HT-29 (cell line): ENCODE measurements around the gene AGFG2. TPM values are rescaled to one million over a fixed set of nuclear protein-coding genes. Genes with fewer than 3 reads are reported as not detected.
"Not testable (repeated sequence)": the region's sequence is repeated elsewhere in the genome, so short reads cannot be mapped to it uniquely, and the experiment has no call there.

Experiments used
- DNase-seq: peaks from one replicate; pipeline ENCODE4 v3.0.0-alpha.2; 2015; ENCODE audit warnings: low spot score
- total RNA-seq: library from RNA; depleted of rRNA; stranded (reverse); fragments of >200 nt; shearing (Covaris generic); gene quantifications from 2 replicates; pipeline ENCODE4 v1.2.3, GENCODE V29; 2014

The AGFG2 gene
- total RNA-seq, 1 experiment from 2014 or later, result 29.8 TPM

DNA sequence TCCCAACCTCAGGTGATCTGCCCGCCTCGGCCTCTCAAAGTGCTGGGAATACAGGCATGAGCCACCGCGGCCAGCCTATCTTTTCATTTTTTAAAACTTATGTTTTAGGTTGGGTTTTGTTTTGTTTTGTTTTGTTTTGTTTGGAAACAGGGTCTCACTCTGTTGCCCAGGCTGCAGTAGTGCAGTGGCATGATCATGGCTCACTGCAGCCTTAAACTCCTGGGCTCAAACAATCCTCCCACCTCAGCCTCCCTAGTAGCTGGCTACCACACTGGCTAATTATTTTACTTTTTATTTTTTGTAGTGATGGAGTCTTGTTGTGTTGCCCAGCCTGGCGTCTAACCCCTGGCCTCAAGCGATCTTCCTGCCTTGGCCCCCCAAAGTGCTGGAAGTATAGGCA is 19.4 kb upstream of the AGFG2 start:
- DNase-seq, result no peak

DNA sequence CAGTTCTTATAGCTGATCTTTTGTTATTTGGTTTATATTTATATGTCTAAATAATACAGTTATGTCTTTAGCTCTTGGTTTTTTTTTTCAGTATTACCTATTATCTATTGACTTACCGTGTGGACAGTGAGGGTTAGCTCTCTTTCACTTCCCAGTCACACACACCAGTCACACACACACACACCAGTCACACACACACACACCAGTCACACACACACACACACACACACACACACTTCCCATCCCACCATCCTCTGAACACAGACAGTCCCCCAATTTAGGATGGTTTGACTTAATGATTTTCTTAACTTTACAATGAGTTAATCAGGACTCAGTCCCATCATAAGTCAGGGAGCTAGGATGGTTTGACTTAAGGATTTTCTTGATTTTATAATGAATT is 18.9 kb upstream of the AGFG2 start:
- no peak for DNase-seq

DNA sequence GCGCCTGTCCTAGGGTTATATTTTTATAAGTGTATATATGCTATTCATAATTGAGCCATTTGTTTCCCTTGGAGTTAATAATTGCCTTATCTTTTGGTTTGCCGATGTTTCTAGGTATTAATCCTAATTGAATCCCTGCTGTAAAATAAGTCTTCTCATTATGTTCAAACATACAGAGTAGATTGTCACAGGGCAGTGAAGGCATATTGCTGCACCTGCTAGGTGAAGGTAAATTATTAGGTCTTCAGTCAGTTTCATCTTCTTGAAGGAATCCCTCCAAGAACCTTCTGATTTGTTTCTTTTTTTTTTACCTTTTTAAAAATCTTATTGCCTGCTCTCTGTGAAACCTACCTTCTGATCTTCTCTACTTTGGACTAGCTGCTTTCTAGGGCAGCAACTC is 17.9 kb upstream of the AGFG2 start:
- DNase-seq, result no peak

DNA sequence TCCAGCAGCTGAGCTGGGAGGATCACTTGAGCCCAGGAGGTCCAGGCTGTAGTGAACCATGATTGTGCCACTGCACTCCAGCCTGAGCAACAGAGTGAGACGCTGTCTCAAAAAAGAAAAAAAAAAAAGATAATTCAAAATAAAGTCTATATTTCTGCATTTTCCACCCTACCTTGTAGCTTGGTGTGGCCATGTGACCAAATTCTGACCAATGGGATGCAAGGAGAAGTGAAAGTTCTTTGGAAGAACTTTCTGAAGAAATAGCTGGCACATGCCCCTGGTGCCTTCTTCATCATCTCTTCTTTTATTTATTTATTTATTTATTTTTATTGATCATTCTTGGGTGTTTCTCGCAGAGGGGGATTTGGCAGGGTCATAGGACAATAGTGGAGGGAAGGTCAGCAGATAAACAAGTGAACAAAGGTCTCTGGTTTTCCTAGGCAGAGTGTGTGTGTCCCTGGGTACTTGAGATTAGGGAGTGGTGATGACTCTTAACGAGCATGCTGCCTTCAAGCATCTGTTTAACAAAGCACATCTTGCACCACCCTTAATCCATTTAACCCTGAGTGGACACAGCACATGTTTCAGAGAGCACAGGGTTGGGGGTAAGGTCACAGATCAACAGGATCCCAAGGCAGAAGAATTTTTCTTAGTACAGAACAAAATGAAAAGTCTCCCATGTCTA is 17.0 kb upstream of the AGFG2 start:
- not testable (repeated sequence) for DNase-seq

DNA sequence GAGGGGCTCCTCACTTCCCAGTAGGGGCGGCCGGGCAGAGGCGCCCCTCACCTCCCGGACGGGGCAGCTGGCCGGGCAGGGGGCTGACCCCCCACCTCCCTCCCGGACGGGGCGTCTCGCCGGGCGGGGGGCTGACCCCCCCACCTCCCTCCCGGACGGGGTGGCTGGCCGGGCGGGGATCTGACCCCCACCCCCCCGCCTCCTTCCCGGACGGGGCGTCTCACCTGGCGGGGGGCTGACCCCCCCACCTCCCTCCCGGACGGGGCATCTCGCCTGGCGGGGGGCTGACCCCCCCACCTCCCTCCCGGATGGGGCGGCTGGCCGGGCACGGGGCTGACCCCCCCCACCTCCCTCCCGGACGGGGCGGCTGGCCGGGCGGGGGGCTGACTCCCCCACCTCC is 15.8 kb upstream of the AGFG2 start:
- not testable (repeated sequence) for DNase-seq

DNA sequence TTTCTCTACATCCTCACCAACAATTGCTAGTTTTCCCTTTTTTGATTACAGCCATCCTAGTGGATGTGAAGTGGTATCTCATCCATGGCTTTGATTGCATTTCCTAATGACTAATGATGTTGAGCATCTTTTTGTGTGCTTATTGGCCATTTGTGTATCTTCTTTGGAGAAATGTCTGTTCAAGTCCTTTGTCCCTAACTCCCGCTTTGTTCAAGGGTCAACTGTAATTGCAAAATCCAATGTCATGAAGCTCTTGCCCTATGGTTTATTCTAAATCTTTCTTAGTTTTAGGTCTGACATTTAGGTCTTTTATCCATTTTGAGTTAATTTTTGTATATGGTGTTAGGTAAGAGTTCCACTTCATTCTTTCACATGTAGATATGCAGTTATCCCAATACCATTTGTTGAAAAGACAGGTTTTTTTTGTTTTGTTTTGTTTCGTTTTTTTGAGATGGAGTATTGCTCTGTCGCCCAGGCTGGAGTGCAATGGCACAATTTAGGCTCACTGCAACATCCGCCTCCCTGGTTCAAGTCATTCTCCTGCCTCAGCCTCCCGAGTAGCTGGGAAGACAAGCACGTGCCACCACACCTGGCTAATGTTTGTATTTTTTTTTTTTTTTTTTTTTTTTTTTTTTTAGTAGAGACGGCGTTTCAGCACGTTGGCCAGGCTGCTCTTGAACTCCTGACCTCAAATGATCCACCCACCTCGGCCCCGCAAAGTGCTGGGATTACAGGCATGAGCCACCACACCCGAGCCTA is 10.7 kb upstream of the AGFG2 start:
- not testable (repeated sequence) for DNase-seq

DNA sequence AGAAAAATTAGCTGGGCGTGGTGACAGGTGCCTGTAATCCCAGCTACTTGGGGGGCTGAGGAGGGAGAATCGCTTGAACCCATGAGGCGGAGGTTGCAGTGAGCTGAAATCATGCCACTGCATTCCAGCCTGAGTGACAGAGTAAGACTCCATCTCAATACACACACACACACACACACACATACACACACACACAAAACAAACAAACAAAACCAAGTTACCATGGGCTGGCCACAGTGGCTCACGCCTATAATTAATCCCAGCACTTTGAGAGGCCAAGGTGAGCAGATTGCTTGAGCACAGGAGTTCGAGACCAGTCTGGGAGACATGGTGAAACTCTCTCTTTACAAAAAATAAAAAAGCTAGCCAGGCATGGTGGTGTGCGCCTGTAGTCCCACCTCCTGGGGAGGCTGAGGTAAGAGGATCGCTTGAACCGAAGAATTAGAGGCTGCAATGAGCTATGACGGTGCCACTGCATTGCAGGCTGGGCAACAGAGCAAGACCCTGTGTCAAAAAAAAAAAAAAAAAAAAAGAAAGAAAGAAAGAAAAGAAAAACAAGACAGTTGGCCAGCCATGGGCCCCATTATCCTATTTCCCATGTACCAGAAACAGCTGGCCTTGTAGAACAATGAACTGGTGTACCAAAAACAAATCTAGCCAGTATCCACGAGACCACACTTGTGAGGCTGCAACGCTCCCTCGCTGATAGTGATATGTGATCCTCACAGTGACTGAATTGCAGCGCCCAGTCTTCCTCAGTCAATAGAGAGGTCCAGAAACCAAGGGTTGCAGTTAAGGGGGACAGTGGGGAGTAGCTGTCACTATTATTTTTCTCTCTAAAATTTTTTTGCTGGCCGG is 6.6 kb upstream of the AGFG2 start:
- DNase-seq, result no peak

DNA sequence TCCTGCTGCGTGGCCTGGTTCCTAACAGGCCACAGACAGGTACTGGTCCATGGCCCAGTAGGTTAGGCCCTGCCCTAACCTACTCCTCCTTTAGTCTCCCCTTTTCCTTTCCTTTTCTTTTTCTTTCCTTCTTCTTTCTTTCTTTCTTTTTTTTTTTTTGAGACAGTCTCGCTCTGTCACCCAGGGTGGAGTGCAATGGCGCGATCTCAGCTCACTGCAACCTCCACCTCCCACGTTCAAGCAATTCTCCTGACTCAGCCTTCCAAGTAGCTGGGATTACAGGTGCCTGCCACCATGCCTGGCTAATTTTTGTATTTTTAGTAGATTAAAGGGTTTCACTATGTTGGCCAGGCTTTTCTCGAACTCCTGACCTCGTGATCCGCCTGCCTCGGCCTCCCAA is 3.0 kb upstream of the AGFG2 start:
- not testable (repeated sequence) for DNase-seq

DNA sequence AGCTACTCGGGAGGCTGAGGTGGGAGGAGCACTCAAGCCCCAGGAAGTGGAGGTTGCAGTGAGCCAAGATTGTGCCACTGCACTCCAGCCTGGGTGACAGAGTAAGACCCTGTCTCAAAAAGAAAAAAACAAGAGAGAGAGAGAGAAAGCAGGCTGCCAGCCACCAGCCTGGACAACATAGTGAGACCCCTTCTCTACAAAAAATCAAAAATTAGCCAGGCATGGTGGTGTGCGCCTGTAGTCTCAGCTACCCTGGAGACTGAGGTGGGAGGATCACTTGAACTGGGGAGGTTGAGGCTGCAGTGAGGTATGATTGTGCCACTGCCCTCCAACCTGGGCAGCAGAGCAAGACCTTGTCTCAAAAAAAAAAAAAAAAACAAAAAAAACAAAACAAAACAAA is 2.3 kb upstream of the AGFG2 start:
- DNase-seq, result not testable (repeated sequence)

DNA sequence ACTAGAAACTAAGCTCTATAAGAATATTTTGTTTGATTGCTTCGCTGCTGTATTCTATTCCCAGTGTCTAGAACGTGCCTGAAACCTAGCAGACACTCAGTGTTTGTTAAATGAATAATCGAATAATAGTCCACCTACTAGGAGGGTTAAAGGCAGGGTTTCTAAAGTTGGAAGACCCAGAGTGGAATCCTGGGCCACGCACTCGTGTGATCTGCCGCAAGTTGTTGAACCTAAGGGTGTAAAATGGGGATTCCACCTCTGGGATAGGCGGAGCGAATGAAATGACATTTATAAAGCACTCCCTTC is 702 bp upstream of the AGFG2 start:
- no peak for DNase-seq

DNA sequence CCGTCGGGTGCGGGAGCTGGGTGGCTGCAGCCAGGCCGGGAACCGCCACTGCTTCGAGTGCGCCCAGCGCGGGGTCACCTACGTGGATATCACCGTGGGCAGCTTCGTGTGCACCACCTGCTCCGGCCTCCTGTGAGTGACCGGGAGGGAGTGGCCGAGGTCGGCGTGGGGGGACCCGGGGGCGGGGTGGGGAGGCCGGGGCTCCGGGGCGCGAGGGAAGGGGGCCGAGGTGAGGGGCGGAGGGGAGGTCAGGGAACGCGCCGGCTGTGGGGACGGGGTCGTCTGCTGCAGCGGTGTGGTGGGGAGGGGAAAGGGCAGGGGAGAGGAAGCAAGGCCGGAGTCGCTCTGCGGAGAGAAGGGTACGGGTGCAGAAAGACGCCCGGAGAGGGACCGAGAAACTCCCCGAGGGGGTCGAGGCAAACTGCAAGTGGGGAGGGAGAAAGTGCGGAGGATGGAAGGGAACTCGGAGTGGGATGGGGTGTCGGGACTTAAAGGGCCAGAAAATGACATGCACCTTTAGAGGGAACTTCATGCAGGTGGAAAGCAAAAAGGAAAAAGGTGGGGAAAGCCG is 518 bp downstream of the AGFG2 start:
- no peak for DNase-seq

DNA sequence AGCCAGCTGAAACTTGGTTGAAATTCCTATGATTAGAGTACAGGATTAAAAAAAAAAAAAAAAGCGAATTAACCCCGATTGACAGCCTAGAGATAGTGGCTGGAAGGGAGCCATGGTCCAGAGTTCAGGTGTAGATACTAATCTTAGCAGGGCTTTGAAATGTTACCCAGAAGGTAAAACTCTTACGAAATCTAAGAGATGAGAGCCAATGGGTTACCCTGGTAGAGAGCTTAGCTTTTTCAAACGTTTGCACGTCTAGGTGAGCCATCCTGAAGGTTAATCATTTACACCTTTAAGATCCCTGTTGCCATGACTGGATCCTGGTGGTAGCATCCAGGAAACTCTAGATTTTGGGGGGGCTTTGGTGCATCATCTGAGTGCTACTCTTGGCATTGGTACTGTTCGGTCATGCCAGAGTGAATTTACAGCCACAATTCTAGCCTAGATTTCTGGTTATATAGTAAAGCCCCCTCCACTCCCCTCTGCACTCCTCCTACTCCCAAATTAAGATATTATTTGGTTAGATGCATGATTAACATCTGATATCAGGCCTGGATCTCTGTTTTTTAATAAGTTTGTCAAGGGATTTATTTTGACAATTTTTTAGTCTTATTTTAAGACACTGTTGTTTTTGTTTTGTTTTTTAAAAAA is 1.2 kb downstream of the AGFG2 start:
- peak; percentile 72 for DNase-seq

DNA sequence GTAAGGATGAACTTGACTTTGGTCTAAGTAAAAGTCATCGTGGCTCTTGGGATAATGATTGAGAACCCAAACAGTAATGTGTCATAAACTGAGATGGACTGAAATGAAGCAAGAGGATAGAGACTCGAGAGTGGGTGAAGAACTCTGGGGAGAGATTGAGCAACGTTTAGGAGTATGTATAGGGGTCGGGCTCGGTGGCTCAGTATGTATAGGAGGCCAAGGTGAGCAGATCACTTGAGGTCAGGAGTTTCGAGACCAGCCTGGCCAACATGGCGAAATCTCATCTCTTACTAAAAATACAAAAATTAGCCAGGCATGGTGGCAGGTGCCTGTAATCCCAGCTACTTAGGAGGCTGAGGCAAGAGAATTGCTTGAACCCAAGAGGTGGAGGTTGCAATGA is 2.3 kb downstream of the AGFG2 start:
- DNase-seq, result not testable (repeated sequence)

DNA sequence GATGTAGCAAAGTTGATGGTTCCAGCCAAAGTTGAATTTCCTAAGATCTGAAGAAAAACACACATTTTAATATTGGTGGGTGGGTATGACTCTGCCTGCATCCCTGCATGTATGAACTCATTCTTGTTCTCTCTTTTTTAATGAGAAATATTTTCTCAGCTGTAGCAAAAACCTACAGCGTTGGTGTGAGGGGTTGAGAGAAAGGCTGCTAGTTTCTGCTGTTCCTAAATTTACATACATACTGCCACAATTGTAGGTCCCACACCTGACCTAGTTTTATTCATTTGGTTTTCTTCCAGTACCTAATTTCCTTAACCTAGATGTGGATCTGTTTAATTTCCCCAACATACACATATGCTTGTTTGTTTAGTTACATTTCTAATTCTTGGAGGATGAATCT is 4.6 kb downstream of the AGFG2 start:
- DNase-seq, result no peak

DNA sequence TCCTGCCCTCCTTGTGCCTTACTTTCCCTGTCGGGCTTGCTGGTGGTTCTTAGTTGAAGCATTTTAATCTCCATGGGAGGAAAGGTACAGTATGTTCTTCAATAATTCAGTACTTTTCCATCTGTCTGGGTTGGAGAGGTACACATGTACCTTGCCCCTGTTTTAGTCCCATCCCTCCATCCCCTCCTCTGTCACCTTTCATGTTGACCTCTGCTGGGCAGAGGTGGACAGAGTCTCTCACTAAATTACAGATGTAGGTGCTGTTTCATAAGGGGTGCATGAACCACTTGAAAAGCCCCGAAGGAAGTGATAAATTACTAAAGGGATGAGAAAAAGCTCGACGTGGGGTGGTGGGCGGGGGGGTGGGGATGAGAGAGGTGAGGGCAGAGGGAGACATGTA is 5.4 kb downstream of the AGFG2 start:
- no peak for DNase-seq

DNA sequence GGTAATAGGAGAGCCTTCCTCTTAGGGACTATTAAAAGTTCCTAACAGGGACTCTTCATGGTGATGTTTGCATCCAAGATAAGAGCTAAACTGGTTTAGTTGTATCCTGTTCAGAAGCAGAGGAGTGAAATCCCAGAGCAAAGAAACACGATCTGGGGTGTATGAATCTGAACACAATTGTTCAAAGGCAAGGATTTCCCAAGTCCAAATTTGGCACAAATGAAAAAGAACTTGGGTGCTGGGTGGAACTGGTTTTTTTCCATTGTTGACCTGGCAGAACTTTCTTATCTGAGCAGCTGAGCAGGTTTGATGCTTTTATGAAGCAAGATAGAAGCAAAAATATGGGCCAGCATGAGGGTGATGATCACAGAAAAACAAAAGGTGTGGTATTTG is 6.0 kb downstream of the AGFG2 start:
- DNase-seq, result no peak

DNA sequence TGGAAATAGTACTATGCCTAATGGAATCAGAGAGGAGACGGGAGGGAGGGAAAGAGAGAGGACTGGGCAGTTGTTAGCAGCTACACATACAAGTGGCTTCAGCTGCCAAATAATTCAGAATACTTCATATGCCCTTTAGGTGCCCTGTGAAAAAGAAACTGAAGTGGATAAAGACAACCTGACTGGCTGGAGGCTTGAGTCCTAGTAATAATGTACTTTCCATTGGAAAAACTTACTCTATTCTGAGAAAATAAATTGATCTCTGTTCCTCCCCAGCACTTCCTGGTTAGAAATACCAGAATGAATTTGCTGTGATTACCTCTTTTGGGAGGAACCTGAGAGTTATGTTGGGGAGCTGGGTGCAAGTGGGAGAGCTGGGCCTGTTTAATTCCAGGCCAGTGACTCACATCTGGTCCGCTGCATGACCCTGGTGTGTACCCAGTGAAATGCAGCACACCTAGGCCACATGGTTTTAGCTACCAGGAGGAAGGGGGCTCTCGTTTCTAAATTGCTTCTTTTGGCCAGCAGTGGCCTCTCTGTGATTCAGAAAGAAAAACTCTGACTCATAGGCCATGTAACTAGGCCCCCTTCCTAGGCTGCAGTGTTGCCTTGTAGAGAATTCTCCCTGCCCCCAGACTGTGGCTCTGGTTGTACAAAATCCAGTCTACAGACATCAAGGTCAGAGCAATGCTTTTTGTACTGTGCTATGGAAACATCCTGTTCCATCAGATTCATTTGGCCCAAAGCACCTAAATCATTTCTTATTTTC is 6.5 kb downstream of the AGFG2 start:
- DNase-seq, result peak; percentile 83

DNA sequence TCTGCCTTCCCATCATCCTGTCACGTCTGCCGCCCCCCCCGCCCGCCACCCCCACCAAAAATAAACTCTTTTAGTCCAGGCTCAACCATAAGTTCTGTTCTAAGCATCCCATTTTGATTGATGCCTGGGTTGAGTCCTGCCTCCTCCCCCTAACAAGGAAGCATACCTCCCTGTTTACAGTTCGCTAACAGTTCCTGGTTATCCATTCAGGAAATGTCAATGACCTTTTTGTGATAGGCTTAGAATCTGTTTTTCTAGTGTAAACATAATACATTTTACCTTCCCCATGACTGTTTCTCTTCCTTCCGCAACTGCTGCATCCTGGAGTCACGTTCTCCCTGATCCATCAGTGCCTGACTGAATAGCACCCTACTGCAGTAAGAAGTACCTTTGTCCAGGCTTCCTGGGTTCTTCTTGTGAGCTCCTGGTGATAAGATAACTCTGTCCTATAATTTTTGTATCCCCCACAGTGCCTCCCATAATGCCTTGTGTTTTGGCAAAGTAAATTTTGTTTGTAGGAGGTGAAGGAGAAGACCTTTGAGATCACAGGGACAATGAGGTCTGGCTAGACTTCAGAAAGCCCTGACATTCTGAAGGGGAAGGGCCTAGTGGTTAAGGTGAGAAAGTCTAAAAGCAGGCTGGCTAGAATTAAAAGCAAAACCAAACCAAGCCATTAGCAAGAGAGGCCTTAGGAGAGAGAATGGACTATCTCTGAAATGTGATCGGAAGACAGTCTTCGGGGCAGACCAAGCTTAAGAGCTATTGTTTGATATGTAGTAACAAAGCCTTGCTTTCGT is 7.3 kb downstream of the AGFG2 start:
- DNase-seq, result peak; percentile 80

DNA sequence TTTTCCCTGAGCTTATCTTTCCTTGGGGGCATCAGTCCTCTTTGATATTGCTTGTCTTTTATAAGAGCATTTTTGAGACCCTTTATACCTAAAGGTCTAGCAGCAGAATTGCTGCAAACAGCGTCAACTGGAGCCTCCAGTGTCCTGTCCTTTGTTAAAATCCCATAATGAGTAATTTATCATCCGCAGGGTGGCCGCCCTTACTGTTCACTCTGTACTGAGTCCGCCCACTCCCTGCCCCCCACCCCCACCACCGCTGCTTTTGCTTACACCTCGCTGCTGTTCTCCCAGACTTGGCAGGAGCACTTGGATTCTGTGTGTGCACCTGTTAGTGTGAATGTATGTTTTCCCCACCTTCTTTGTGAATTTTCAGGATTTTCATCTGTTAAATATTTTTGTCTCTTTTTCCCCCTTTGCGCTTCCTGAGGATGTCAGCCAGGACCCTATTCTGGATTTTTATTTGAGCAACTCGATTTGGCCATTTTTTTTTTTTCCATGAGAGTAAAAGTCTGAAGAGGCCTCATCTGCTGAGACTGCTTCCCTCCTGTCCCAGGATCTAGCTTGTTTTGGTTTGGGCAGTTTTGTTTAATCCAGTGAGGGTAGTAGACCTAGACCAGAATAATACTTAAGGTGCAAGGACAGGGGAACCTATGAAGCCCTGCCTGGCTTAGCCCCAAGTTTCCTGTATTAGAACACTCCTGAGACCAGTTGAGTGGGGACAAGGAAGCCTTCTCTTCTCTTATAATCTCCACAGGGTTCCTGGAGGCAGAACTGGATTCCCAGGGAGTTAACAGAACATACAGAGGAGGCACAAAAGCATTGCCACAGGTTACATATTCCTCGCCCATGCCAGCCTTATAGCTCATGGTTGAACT is 8.2 kb downstream of the AGFG2 start:
- DNase-seq, result peak; percentile 30
